KBM-7 (cell line): Measurements from ENCODE around the gene MMEL1.
"Not testable (repeated sequence)": the region's sequence is repeated elsewhere in the genome, so short reads cannot be mapped to it uniquely, and the experiment has no call there.

Experiments
- DNase-seq: peaks from one replicate; pipeline ENCODE4 v3.0.0-alpha.2; 2015
- in situ Hi-C: fragments of 300-500 bp; cut with MboI; formaldehyde crosslinking; loops from 2 replicates; pipeline ENCODE4 v1.14.3; 2020; ENCODE audit warnings: low sequenced_read_pairs, low pct_unique_long_range_greater_than_20kb, mixed read lengths

Gene MMEL1

DNA sequence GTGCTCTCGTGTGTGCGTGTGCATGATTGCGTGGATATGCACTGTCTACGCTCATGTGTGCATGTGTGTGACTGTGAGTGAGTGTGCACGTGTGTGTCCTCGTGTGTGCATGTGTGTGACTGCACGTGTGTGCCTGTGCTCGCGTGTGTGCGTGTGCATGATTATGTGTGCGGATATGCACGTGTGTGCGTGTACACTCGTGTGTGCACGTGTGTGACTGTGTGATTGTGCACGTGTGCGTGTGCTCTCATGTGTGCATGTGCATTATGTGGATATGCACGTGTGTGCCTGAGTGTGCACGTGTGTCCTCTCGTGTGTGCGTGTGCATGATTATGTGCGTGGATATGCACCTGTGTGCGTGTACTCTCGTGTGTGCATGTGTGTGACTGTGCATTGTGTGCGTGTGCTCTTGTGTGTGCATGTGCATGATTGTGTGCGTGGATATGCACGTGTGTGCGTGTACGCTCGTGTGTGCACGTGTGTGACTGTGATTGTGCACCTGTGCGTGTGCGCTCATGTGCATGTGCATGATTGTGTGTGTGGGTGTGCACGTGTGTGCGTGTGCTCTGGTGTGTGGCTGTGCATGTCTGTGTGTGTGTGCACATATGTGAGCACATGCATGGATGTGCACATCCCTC lies 2.2 kb downstream of the MMEL1 start:
- no peak for DNase-seq
- in situ Hi-C loops = no loop called here

DNA sequence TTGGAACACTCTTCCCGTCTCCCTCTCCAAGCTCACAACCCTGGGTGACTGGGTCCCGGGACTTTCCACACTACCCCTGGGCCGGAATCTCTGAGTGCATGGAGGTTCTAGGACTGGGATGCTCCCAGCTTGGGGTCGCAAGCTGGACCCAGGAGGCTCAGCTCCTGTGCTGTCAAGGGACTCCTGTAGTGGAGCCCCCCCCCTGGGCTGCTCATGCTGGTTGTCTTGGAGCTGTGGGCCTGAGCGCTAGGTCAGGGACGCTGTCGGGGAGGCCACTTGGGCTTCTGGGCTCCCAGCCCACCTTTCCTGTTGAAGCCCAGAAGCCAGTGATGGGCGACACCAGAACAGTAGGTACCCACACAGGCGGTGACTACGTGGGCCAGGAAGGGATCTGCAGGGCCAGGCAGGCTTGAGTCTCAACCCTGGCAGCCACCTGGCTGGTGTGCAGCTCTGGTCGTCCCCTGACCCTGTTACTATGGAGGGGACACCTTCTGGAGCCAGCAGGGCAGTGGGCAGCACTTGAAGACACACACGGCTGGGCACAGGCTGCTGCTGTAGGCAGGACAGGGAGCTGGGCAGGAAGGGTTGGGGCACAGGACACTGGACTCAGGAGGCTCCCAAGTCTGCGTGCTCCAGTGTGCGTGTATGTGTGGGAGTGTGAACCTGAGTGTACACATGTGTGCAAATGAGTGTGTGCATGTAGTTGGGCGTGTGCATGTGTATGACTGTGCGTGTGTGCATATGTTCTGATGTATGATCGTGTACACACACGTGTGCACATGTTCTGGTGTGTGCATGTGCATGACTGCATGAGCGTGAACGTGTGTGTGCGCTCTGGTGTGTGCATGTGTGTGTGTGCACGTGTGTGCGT lies 3.0 kb downstream of the MMEL1 start:
- in situ Hi-C loops = no loop called here
- DNase-seq = no peak

DNA sequence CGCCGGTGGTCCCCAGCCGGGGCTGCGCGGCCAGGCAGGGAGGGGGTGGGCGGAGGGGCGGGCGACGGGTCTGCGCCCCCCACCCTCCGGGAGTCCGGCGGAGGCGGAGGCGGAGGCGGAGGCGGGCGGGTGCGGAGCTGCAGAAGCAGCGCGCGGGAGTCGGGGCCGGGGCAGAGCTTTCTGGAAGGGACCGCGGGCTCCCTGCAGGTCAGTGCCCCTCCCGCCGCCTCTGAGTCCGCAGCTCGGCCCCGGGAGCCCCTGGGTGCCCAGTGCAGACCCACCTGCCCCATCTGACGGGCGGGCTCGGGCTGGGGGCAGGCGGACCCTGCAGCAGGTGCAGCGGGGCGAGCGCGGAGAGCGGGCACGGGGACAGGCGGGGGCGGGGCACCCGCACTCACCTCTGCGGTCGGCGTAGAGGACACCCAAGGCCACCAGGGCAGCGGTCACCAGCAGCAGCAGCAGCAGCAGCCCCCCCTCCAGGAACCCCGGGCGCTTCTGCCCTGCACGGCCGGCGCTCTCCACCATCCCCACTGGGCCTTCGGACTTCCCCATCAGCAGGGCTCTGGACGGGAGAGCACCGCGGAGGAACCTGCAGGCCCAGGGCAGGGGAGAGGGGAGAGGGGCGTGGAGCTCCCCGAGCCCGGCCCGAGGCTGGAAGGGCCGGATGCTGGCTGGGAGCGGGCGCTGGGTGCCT lies 3.7 kb downstream of the MMEL1 start:
- DNase-seq = no peak
- in situ Hi-C loops = no loop called here

DNA sequence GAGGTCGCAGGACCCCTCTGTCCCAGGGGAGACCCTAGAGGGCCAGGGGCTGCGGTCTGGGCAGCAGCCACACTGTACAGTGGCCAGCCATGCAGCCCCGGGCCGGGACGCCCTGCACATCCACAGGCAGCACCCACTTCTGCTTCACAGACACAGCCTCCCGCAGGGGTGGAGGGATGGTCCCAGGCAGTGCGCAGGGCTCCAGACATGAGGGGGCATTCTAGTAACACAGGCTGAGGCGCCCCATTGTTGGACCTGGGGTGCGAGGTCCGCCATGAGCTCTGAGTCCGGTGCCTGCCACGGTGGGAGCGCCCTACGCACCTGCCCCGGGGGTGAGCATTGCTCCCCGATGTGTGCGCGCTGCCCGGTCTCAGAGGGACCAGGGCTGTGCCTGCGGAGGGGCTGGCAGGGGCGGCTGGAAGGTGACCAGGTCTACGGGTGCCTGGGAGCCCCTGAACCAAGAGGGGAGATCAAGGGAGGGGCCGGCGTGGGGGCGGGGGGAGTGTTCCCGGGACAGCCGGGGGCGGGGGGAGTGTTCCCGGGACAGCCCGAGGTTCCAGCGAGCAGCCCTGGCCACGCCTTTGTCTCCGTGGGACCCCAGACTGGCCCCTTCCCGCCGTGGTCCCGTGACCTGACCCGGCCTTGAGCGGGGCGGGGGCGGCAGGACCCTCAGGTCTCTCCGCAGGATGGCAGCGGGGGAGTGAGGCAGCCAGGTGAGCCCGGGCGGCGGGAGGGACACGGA lies 4.5 kb downstream of the MMEL1 start:
- DNase-seq = no peak
- in situ Hi-C loops = no loop called here

DNA sequence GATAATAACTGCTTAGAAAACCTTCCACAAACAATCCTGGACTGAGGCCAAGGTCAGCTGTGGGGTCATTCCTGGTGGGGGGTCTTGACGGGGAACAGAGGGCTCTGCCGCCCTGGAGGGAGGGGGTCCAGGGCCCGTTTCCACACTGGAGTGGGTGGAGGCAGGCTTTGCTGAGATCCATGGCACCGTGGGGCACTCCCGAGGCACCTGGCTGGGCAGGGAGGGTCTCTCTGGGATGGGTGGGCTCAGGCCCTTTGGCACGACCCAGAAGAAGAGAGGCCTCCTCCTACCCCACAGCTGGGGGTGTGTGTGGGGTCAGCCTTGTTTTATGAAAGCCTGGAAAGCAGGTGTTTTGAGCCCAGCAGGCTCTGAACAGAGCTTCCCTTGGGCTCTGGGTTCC lies 5.1 kb downstream of the MMEL1 start:
- in situ Hi-C loops = no loop called here
- no peak for DNase-seq

DNA sequence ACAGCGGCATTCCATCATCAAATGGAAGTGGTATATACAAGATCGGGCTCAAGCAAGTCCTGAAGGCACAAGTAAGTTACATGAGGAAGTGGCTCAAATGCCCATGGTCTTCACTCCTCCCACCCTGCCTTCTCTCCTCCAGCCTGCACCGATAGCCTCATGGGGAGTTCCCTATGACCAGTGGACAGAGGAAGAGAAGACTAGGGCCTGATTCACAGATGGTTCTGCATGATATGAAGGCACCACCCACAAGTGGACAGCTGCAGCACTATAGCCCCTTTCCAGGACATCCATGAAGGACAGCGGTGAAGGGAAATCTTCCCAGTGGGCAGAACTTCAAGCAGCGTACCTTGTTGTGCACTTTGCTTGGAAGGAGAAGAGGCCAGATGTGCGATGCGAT lies 7.1 kb downstream of the MMEL1 start:
- in situ Hi-C loops, DNase-seq: not testable (repeated sequence)

DNA sequence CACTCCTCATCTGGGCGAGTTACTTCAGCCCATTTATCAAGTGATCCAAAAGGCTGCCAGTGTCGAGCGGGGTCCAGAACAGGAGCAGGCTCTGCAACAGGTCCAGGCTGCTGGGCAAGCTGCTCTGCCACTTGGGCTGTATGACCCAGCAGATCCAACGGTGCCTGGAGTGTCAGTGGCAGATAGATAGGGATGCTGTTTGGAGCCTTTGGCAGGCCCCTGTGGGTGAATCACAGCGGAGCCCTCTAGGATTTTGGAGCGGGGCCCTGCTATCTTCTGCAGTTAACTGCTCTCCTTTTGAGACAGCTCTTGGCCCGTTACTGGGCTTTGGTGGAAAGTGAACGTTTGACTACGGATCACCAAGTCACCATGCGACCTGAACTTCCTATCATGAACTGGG lies 7.5 kb downstream of the MMEL1 start:
- in situ Hi-C loops = no loop called here
- DNase-seq = no peak

DNA sequence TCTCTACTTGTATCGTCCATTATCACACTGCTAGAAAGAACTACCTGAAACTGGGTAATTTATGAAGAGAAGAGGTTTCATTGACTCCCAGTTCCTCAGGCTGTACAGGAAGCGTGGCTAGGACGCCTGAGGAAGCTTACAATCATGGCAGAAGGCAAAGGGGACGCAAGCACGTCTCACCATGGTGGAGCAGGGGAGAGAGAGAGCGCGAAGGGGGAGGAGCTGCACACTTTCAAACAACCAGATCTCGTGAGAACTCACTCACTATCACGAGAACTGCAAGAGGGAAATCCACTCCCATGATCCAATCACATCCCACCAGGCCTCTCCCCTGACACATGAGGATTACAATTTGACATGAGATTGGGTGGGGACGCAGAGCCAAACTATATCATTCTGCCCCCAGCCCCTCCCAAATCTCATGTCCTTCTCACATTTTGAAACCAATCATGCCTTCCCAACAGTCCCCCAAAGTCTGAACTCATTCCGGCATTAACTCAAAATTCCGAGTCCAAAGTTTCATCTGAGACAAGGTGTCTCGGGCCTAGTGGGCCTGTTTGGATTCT lies 8.0 kb downstream of the MMEL1 start:
- in situ Hi-C loops = no loop called here

DNA sequence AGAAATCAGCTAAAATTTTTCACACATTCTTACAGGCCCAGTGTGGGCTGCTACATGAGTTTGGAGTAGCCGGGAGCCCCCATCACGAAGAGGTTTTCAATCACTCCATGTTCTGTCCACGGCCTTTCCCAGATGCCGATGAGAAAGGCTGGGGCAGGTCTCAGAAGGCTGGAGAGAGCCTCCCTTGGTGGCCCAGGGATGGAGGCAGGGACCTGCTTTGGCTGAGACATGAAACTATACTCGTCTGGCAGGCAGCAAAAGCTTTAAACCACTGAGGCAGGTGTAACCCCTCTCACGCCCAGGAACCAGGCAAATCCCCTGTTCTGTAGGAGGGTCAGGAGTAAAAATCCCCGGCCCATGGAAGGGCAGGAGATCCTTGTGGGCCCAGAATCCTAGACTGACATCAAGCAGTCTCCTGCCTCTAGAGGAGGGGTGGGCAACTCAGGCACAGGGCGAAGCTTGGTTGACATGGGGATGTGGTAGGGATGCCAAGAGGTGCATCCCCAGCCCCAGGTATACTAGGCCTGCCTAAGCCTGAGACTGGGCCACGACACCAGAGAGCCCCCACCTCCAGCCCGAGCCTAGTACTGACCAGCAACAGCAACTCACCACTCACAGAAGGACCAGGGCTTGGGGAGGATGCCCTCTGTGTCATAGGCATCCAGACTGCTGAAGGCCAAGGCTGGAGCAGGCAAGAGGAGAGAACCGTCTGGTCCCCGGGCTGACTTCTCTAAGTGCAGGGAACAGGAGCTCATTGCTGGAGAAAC lies 9.1 kb downstream of the MMEL1 start:
- in situ Hi-C loops = no loop called here
- no peak for DNase-seq

More for the DNA sequence above, 8.0 kb downstream of the MMEL1 start:
- no peak for DNase-seq

DNA sequence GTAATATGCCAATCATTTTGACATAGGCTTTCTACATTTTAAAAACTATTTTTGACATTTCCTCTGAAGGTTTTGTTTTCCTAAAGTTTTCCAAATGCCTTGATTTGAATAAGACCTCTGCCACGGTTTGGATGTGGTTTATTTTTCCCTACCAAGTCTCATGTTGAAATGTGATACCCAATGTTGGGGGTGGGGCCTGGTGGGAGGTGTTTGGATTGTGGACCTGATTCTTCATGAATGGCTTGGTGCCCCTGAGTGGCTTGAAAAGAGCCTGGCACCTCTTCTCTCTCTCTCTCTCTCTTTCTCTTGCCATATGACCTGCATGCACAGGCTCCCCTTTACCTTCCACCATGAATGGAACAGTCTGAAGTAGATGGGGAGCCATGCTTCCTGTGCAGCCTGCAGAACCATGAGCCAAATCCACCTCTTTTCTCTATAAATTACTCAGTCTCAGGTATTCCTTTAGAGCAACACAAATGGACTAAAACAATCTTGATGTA lies 14.8 kb downstream of the MMEL1 start:
- DNase-seq = no peak
- in situ Hi-C loops = no loop called here

DNA sequence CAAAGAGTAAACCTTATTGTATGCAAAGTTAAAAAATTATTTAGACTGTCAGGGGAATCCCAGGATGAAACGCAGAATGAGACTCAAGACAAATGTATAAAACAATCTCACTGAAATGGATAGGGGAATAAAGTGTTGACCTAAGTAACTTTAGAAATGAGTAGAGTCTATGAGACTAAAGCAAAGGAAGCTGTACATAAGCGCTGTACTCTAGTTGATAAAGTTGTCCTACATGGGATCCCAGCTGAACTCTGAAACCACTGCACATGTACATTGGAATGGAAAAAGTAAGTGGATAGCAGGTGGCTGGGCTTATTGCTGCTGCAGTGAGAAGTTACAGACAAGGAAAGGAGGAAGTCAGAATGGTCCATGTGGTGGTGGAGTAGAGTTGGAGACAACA lies 18.7 kb downstream of the MMEL1 start:
- in situ Hi-C loops = no loop called here
- no peak for DNase-seq

DNA sequence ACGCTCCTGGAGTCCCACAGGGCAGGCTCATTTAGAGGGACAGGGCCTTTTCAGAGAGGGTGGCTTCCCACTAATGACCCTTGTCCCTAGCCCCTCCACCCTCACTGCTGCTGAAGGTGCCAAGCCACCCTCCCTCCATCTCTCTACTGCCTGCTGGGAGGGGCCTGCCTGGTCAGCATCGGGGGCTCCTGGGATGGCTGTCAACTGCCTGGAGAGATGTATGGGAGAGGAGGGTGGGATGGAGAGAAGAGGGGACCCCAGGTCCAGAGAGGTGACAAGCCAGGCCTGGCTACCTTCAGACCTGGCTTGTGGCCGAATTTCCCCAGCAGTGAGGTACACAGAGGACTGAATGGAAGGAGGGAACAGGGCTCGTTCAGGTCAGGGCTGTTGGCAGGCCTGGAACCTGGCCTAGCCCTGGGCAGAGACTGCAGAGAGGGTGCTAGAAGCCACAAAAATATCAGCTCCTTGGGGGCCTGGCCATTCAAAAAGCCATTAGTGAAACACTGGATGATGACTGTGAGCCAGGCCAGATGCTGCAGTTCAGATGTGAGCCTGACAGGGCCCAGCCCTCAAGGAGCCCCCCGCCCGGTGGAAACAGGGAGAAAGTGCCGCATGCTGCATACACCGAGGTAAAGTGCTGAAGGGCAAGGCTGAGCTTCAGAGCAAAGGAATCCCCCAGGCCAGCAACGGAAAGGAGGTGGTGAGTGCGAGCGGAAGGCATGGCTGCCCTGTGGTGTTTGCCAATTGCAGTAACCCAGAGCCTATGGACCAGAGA lies 20.0 kb downstream of the MMEL1 start:
- in situ Hi-C loops = no loop called here
- DNase-seq = no peak

DNA sequence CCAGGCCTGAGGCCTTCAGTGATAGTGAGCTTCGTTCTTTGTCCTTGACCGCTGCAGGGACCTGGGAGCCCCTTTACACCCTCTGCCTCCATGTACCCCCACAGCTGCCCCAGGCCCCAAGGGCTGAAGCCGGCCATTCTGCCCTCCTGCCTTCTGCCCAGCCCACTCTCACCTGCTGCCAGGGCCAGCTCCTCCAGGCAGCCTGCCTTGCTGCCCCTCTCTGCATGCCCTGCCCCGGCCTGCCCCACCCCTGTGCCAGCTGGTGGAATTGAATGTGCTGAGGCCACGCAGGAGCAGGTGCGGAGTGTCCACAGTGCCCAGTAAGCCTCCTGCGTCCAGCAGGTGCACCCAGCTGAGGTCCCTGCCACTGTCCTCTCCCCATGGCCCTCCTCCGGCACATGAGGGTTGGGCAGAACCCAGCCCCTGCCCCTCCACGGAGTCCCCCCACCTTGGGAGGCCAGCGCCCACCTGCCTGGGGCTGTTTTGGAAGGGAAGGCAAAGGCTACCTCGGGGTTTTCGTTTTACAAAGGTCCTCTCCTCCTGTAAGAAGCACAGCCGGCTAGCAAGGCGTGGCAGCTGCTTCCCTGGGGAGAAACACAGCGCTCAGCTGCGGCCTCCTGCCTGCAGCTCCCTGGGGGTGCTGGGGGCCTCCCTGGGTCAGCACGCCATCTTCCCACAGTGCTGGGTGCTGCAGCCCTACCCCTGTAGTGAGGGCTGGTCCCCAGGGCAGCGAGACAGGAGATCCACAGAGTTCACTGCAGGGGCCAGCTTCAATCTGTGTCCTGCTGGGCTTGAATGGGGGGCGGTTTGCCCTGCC lies 21.0 kb downstream of the MMEL1 start:
- in situ Hi-C loops = no loop called here
- DNase-seq = no peak

DNA sequence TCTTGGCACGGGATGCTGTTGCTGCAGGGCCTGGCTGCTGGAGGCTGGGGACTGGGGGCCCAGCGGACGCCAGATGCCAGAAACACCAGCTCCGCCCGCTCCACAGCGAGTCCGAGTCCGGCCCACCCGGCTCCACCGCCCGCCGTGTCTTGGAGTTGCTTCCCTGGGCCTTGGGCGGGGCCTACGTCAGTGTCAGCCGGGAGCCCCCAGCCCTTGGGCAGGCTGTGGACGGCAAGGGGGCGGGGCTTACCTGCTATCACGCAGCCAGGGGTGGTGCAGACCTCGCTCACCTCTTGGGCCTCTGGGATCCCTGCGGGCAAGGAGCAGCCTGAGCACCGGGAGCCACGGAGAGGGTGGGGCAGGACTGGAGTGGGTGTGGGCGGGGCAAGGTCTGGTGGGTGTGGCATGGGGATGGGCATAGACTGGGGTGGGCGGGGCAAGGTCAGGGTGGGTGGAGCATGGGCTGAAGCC lies 21.8 kb downstream of the MMEL1 start:
- no peak for DNase-seq
- in situ Hi-C loops = no loop called here

DNA sequence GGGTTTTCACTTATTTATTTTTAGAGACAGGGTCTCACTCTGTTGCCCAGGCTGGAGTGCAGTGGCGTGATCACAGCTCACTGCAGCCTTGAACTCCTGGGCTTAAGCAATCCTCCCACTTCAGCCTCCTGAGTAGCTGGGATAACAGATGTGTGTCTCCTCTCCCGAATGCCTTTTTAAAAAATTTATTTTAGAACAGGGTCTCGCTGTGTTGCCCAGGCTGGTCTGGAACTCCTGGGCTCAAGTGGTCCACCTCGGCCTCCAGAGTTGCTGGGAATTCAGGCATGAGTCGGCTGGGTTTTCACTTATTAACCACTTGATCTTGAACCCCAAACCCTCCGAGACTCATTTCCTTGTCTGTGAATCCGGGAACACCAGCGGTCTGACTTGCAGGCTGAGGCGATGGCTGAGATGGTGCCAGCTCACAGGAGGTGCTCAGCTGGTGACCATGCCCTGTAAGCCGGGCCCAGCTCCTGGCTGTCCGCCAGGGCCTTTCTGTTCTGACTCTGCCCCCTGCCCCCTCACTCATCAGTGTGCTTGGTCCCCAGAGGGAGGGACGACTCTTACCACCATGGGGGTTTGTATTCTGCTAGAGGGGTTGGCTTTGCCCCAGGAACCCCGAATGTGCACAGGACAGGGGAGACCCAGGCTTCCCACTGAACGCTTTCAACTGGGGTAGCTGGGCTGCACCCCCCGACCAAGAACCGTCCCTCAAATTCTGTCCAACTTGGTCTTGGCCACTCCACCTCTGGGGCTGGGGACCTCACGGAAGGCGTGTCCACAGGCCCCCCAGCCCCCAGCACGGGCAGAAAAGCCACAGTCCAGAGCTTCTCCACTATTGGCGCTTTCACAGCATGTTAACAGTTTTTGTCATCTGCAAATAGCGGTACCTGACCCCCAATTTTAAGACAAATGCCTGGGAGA lies 22.5 kb downstream of the MMEL1 start:
- no peak for DNase-seq
- in situ Hi-C loops = no loop called here
